B cell (primary cell): Measurements from ENCODE around the gene NFATC2. TPM values are rescaled to one million over a fixed set of nuclear protein-coding genes. Genes with fewer than 3 reads are reported as not detected.

ENCODE experiments used
- ATAC-seq: fragments of 200-7000 bp; cut with Tn5 transposase; one replicate; pipeline ENCODE4 v1.10.0; 2021; ENCODE audit warnings: low read depth, mild to moderate bottlenecking, moderate number of reproducible peaks, moderate library complexity
- CTCF ChIA-PET: fragments of 350-600 bp; sonication (Branson Sonifier 250); formaldehyde crosslinking; loops from one replicate; lab custom pipeline; 2021; ENCODE audit warnings: antibody characterized with exemption, inconsistent platforms; lab: Charles Lee
- POLR2A ChIA-PET: fragments of 350-600 bp; sonication (Branson Sonifier 250); formaldehyde crosslinking; loops from one replicate; lab custom pipeline; 2021; ENCODE audit warnings: antibody characterized with exemption; lab: Charles Lee
- DNase-seq: peaks from one replicate; pipeline ENCODE4 v3.0.0; 2013
- H2AFZ ChIP-seq: 2 replicates; pipeline ENCODE4 v1.6.1; 2012; ENCODE audit warnings: mild to moderate bottlenecking, low read depth, low read length; ENCODE audit not compliant: insufficient read depth, poor library complexity, severe bottlenecking
- H3K27ac ChIP-seq, 2 donors: 1 replicate in 1 of 2; 2 replicates in 1 of 2; pipeline ENCODE4 v1.5.1; 2012 to 2013; ENCODE audit warnings: low read length in 2 of 2, mild to moderate bottlenecking in 2 of 2, moderate library complexity in 1 of 2
- H3K27me3 ChIP-seq, 4 experiments: fragments of 200-600 bp in 1 of 4; sonication (generic) in 1 of 4; replicated peaks in 1 of 4; 1 replicate in 2 of 4; 2 replicates in 2 of 4; pipeline versions ENCODE4 v1.6.1 to v1.7.0; 2013 to 2016; ENCODE audit warnings: low read length in 3 of 4, mild to moderate bottlenecking in 2 of 4, mixed read lengths in 1 of 4, moderate library complexity in 1 of 4; ENCODE audit not compliant: insufficient read depth in 4 of 4, control insufficient read depth in 3 of 4; ENCODE audit errors: control extremely low read depth in 1 of 4
- H3K36me3 ChIP-seq, 2 experiments: replicated peaks in 1 of 2; 1 replicate in 1 of 2; 2 replicates in 1 of 2; pipeline versions ENCODE4 v1.6.1 to v1.7.1; 2013; ENCODE audit warnings: low read length in 1 of 2; ENCODE audit not compliant: insufficient read depth in 2 of 2, control insufficient read depth in 1 of 2; ENCODE audit errors: control extremely low read depth in 1 of 2, extremely low read depth in 1 of 2
- H3K4me1 ChIP-seq, 2 donors: fragments of 200-600 bp in 1 of 2; sonication (generic) in 1 of 2; 1 replicate in 1 of 2; 2 replicates in 1 of 2; pipeline versions ENCODE4 v1.5.1 to v1.6.1; 2013 to 2017; ENCODE audit warnings: low read length in 2 of 2; ENCODE audit not compliant: control insufficient read depth in 2 of 2, insufficient read depth in 2 of 2
- H3K4me2 ChIP-seq: replicated peaks from 2 replicates; pipeline ENCODE3; 2012; ENCODE audit warnings: mild to moderate bottlenecking, low read depth, low read length; ENCODE audit not compliant: poor library complexity, severe bottlenecking
- H3K4me3 ChIP-seq, 5 experiments: fragments of 200-600 bp in 1 of 5; sonication (generic) in 1 of 5; 1 replicate in 3 of 5; 2 replicates in 2 of 5; pipeline versions ENCODE4 v1.5.1 to v1.7.0; 2011 to 2016; ENCODE audit warnings: low read length in 4 of 5, mild to moderate bottlenecking in 4 of 5, low read depth in 2 of 5, control low read depth in 1 of 5, moderate library complexity in 1 of 5; ENCODE audit not compliant: insufficient read depth in 1 of 5; ENCODE audit errors: control extremely low read depth in 1 of 5, extremely low read depth in 1 of 5
- H3K79me2 ChIP-seq: fragments of 200-600 bp; sonication (generic); one replicate; pipeline ENCODE4 v1.6.0; 2016; ENCODE audit warnings: low read length; ENCODE audit not compliant: control insufficient read depth, insufficient read depth
- H3K9ac ChIP-seq: fragments of 200-600 bp; sonication (generic); 2 replicates; pipeline ENCODE4 v1.6.1; 2017; ENCODE audit warnings: mild to moderate bottlenecking, low read length, moderate library complexity
- H3K9me3 ChIP-seq, 3 donors: one replicate each; pipeline versions ENCODE4 v1.6.1 to v1.7.1; 2013; ENCODE audit warnings: low read length in 2 of 3; ENCODE audit not compliant: control insufficient read depth in 2 of 3, insufficient read depth in 1 of 3; ENCODE audit errors: control extremely low read depth in 1 of 3
- H4K20me1 ChIP-seq: 2 replicates; pipeline ENCODE4 v1.6.0; 2012; ENCODE audit warnings: mild to moderate bottlenecking, low read length; ENCODE audit not compliant: insufficient read depth, control insufficient read depth, poor library complexity, severe bottlenecking
- H3K27ac Mint-ChIP-seq: one replicate; pipeline ENCODE4 v1.8.0; 2021; ENCODE audit warnings: mixed read lengths
- H3K27me3 Mint-ChIP-seq: one replicate; pipeline ENCODE4 v1.8.0; 2021; ENCODE audit warnings: mixed read lengths
- H3K4me1 Mint-ChIP-seq: one replicate; pipeline ENCODE4 v1.8.0; 2021; ENCODE audit warnings: mixed read lengths
- H3K4me3 Mint-ChIP-seq: one replicate; pipeline ENCODE4 v1.8.0; 2021; ENCODE audit warnings: mixed read lengths
- H3K9me3 Mint-ChIP-seq: one replicate; pipeline ENCODE4 v1.8.0; 2022; ENCODE audit warnings: mixed read lengths; ENCODE audit not compliant: insufficient read depth
- EZH2 ChIP-seq: IDR thresholded peaks from 2 replicates; pipeline ENCODE4 v1.6.1; 2012; ENCODE audit warnings: borderline replicate concordance, low read depth, mild to moderate bottlenecking, moderate library complexity, low read length; ENCODE audit not compliant: insufficient read depth, poor library complexity, severe bottlenecking
- WGBS: methylation state at CpG from one replicate; pipeline ENCODE4 v1.1.5; 2013; ENCODE audit warnings: missing lambda C conversion rate; ENCODE audit not compliant: insufficient coverage; 5-methylcytosine and 5-hydroxymethylcytosine counted together
- intact Hi-C: fragments of 100-400 bp; cut with micrococcal nuclease; formaldehyde crosslinking; loops from one replicate; pipeline ENCODE4 v1.10.0; 2022
- polyA plus RNA-seq: library from polyadenylated mRNA; depleted of rRNA; stranded (reverse); fragments of >200 nt; gene quantifications from 2 replicates; pipeline ENCODE4 v1.2.3, GENCODE V29; 2012
- total RNA-seq, 2 donors: library from RNA; stranded (reverse); fragments of 120-200 nt in 1 of 2; gene quantifications; 1 replicate in 1 of 2; 2 replicates in 1 of 2; pipeline versions ENCODE4 v1.2.3 to v1.2.4, GENCODE V29; 2013 to 2022
- TF ChIP-seq, protein P1 (sequence below): fragments of 200-600 bp; IDR thresholded peaks from one replicate; pipeline ENCODE4 v1.8.0; 2022; ENCODE audit warnings: antibody characterized with exemption, mild to moderate bottlenecking

Gene NFATC2
- total and polyA plus RNA-seq, 2 donors (not counting 1 experiment from before 2014, with no cell fraction given) = 10.1 to 38.0 TPM

DNA sequence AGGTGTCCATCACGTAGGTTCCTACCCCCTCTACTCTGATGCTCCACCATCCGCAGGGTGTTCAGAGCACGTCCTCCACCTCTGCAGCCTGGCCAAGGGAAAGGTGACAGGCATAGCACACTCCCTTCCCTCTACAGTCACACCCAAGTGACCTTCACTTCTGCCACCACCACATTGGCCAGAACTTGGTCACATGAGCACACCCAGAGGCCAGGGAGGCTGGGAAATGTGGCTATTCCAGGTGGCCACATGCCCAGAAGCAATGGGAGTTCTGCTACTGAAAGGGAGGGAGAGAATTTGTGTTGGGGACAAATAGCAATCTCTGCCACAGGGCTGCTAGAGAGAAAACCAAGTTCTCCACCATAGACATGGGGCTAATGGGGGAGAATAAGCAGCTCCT lies 180.3 kb downstream of the NFATC2 start:
- CTCF ChIA-PET = interaction anchor here (1.3 kb wide), 1 partner anchor 233 kb away, joined by 5 read pairs; no protein-coding TSS in a partner anchor
- intact Hi-C loops = no loop called here
- DNase-seq = no peak
- Histone ChIP-seq H3K9me3 (peaks cover 0 to 9% (median 9%) of the 10 kb centered on the region in 3 donors), H3K36me3 (no peaks in the 10 kb centered on the region), H3K4me2 (no peak overlapping the region), H3K27ac (no peak overlapping the region), H4K20me1 (no peaks in the 10 kb centered on the region), H2AFZ (no peak overlapping the region), H3K27me3 (peaks cover 0 to 12% (median 0%) of the 10 kb centered on the region in 4 experiments), H3K9ac (no peak overlapping the region), H3K4me3 (no peak overlapping the region), H3K4me1 (no peaks in the 10 kb centered on the region), H3K79me2 (no peaks in the 10 kb centered on the region)
- peaks cover 12% of the 10 kb centered on the region for H3K27me3 Mint-ChIP-seq
- POLR2A ChIA-PET = no interaction called here
- H3K4me3 Mint-ChIP-seq = no peak overlapping the region
- H3K9me3 Mint-ChIP-seq = peaks cover 6% of the 10 kb centered on the region
- no peak overlapping the region for H3K27ac Mint-ChIP-seq
- TF ChIP-seq, protein P1, sequence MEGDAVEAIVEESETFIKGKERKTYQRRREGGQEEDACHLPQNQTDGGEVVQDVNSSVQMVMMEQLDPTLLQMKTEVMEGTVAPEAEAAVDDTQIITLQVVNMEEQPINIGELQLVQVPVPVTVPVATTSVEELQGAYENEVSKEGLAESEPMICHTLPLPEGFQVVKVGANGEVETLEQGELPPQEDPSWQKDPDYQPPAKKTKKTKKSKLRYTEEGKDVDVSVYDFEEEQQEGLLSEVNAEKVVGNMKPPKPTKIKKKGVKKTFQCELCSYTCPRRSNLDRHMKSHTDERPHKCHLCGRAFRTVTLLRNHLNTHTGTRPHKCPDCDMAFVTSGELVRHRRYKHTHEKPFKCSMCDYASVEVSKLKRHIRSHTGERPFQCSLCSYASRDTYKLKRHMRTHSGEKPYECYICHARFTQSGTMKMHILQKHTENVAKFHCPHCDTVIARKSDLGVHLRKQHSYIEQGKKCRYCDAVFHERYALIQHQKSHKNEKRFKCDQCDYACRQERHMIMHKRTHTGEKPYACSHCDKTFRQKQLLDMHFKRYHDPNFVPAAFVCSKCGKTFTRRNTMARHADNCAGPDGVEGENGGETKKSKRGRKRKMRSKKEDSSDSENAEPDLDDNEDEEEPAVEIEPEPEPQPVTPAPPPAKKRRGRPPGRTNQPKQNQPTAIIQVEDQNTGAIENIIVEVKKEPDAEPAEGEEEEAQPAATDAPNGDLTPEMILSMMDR = no peak
- TF ChIP-seq EZH2 = no peak
- no peak for ATAC-seq
- no peaks in the 10 kb centered on the region for H3K4me1 Mint-ChIP-seq
- 93% methylated on average over 3 of the region's 3 CpGs for WGBS

DNA sequence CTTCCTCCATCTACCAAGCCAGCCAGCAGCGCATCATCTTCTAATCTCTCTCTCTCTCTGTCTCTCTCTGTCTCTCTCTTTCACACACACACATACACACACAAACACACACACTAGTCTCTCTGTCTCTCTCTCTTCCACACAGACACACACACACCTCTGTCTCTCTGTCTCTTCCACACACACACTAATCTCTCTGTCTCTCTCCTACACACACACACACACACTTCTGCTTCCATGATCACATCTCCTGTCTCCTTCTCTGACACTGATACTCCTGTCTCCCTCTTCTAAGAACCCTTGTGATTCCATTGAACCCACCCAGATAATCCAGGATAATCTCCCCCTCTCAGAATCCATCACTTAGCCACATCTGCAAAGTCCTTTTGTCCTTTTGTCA lies 181.3 kb downstream of the NFATC2 start:
- intact Hi-C loops = no loop called here
- H4K20me1 ChIP-seq = no peaks in the 10 kb centered on the region
- peaks cover 7% of the 10 kb centered on the region for H3K27me3 Mint-ChIP-seq
- ChIA-PET POLR2A (no interaction called here), CTCF (no interaction called here)
- 100% methylated on average over 1 of the region's 1 CpG for WGBS
- no peak overlapping the region for H3K4me3 Mint-ChIP-seq
- H2AFZ ChIP-seq = no peak overlapping the region
- no peaks in the 10 kb centered on the region for H3K36me3 ChIP-seq
- TF ChIP-seq, protein P1 = no peak
- no peak for TF ChIP-seq EZH2
- H3K4me3 ChIP-seq = no peak overlapping the region
- no peaks in the 10 kb centered on the region for H3K79me2 ChIP-seq
- no peak overlapping the region for H3K27ac ChIP-seq
- ATAC-seq (no peak), DNase-seq (no peak)
- H3K9me3 ChIP-seq = peaks cover 0 to 9% (median 9%) of the 10 kb centered on the region in 3 donors
- no peak overlapping the region for H3K9ac ChIP-seq
- no peaks in the 10 kb centered on the region for H3K4me1 ChIP-seq
- H3K9me3 Mint-ChIP-seq = peaks cover 6% of the 10 kb centered on the region
- peaks cover 0 to 12% (median 0%) of the 10 kb centered on the region in 4 experiments for H3K27me3 ChIP-seq
- H3K27ac Mint-ChIP-seq = no peak overlapping the region
- H3K4me1 Mint-ChIP-seq = no peaks in the 10 kb centered on the region
- no peak overlapping the region for H3K4me2 ChIP-seq
